Measurements from ENCODE around the gene USP47.

The USP47 gene

GRCh38 chr11:11988099-11988651 lies 146.4 kb downstream of the USP47 start:
- TF ChIP-seq, protein P1, sequence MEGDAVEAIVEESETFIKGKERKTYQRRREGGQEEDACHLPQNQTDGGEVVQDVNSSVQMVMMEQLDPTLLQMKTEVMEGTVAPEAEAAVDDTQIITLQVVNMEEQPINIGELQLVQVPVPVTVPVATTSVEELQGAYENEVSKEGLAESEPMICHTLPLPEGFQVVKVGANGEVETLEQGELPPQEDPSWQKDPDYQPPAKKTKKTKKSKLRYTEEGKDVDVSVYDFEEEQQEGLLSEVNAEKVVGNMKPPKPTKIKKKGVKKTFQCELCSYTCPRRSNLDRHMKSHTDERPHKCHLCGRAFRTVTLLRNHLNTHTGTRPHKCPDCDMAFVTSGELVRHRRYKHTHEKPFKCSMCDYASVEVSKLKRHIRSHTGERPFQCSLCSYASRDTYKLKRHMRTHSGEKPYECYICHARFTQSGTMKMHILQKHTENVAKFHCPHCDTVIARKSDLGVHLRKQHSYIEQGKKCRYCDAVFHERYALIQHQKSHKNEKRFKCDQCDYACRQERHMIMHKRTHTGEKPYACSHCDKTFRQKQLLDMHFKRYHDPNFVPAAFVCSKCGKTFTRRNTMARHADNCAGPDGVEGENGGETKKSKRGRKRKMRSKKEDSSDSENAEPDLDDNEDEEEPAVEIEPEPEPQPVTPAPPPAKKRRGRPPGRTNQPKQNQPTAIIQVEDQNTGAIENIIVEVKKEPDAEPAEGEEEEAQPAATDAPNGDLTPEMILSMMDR (IDR thresholded peaks at IDR 0.05; ENCODE audit: low read depth, low read length, missing control alignments) = no peak
- Histone ChIP-seq H3K27ac (peak overlapping the region; percentile 76), H3K36me3 (replicated peaks) (no peaks in the 10 kb centered on the region), H3K4me3 (ENCODE audit: low read depth, low read length) (no peak overlapping the region), H3K27me3 (replicated peaks) (no peaks in the 10 kb centered on the region)
- DNase-seq = peak; percentile 72
- in situ Hi-C loops (cut with HindIII; ENCODE audit: low pct_ligation_motif_present, low sequenced_read_pairs) = no loop called here

DNA sequence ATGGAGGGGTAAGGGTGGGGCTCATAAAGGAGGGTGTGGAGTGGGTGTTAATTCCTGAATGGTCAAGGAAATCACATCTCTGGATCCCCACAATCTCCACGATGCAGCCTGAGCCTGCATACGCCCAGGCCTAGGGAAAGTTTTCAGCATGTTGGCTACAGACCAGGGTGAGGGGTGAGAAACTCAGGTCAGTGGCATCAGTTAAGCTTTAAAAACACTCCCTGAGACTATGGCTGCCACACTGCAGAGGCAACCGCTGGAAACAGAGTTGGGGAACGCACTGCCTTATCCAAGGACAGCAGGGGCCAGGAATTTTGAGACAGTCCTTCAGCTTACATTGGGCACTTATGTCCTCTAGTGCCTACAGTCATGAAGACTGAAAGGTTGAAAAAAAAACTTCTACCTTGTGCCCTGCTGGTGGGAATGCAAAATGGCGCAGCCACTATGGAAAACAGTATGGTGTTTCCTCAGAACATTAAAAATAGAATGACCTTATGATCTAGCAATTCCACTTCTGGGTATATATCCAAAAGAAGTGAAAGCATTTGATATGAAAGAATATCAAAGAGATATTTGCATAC lies 147.0 kb downstream of the USP47 start:
- H3K4me3 ChIP-seq (ENCODE audit: low read depth, low read length) = no peak overlapping the region
- H3K36me3 ChIP-seq (replicated peaks) = no peaks in the 10 kb centered on the region
- H3K27me3 ChIP-seq (replicated peaks) = no peaks in the 10 kb centered on the region
- no peak for DNase-seq
- peak overlapping the region; percentile 76 for H3K27ac ChIP-seq
- in situ Hi-C loops (cut with HindIII; ENCODE audit: low pct_ligation_motif_present, low sequenced_read_pairs) = no loop called here
- TF ChIP-seq, protein P1 (IDR thresholded peaks at IDR 0.05; ENCODE audit: low read depth, low read length, missing control alignments) = peak; percentile 46

GRCh38 chr11:11989774-11990744 lies 148.3 kb downstream of the USP47 start:
- H3K36me3 ChIP-seq (replicated peaks) = no peaks in the 10 kb centered on the region
- TF ChIP-seq, protein P1 (IDR thresholded peaks at IDR 0.05; ENCODE audit: low read depth, low read length, missing control alignments) = no peak
- no peak for DNase-seq

GRCh38 chr11:11992257-11993212 lies 150.8 kb downstream of the USP47 start:
- Histone ChIP-seq H3K27ac (no peak overlapping the region), H3K4me3 (ENCODE audit: low read depth, low read length) (no peak overlapping the region)

More at GRCh38 chr11:11989774-11990744, 148.3 kb downstream of the USP47 start:
- in situ Hi-C loops (cut with HindIII; ENCODE audit: low pct_ligation_motif_present, low sequenced_read_pairs) = no loop called here
- H3K27ac ChIP-seq = no peak overlapping the region
- H3K27me3 ChIP-seq (replicated peaks) = no peaks in the 10 kb centered on the region
- no peak overlapping the region for H3K4me3 ChIP-seq (ENCODE audit: low read depth, low read length)

DNA sequence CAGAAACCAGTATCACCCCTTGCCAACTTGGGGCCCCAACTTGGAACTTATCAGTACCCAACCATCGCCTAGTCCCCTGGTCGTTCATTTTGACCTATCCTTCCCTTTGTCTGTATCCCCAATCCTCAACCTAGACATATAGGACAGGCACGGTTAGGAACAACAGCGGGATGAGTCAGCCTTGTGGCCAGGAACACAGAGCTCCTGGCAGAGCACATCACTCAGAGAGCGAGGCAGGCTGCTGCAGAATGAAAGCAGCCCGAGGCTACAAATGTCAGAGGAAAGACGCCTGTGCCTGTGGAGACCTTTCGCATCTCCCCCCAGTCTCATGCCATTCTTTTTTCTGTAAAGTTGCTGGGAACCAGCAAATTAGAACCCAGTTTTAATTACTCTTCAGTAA lies 152.1 kb downstream of the USP47 start:
- TF ChIP-seq, protein P1 (IDR thresholded peaks at IDR 0.05; ENCODE audit: low read depth, low read length, missing control alignments) = no peak
- Histone ChIP-seq H3K27ac (peak overlapping the region; percentile 41), H3K27me3 (replicated peaks) (no peaks in the 10 kb centered on the region), H3K4me3 (ENCODE audit: low read depth, low read length) (no peak overlapping the region), H3K36me3 (replicated peaks) (peaks cover 2% of the 10 kb centered on the region)
- DNase-seq = peak; percentile 87
- in situ Hi-C loops (cut with HindIII; ENCODE audit: low pct_ligation_motif_present, low sequenced_read_pairs) = no loop called here

More at GRCh38 chr11:11992257-11993212, 150.8 kb downstream of the USP47 start:
- Histone ChIP-seq H3K27me3 (replicated peaks) (no peaks in the 10 kb centered on the region), H3K36me3 (replicated peaks) (peaks cover 2% of the 10 kb centered on the region)
- DNase-seq = peak; percentile 54
- in situ Hi-C loops (cut with HindIII; ENCODE audit: low pct_ligation_motif_present, low sequenced_read_pairs) = no loop called here
- TF ChIP-seq, protein P1 (IDR thresholded peaks at IDR 0.05; ENCODE audit: low read depth, low read length, missing control alignments) = no peak
